HG02938 (cell line): ENCODE results near the gene CCSER1.
"Not testable (repeated sequence)": the region's sequence is repeated elsewhere in the genome, so short reads cannot be mapped to it uniquely, and the experiment has no call there.

Experiments
- ATAC-seq: cut with Tn5 transposase; IDR thresholded peaks from one replicate; pipeline ENCODE4 v1.9.1; 2021; ENCODE audit warnings: mild to moderate bottlenecking, moderate library complexity; ENCODE audit not compliant: unreplicated experiment

Gene CCSER1

DNA sequence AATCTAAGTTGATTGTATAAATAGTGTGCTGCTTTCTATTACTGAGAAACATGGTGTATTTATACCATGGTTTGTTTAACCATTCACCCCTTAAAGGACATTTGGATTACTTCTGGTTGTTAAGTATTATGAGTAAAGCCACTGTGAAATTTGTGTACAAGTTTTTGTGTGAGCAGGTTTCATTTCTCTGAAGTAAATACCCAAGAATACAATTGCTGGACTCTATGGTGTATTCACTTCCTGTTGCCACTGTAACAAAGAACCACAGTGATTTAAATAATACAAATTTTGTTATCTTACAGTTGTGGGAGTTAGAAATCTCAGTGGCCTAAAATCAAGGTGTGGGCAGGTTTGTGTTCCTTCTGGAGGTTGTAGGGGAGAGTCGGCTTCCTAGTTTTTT is 869.6 kb downstream of the CCSER1 start:
- ATAC-seq = no peak

- no peak for ATAC-seq
These were observed 888.7 kb downstream of the CCSER1 start for GRCh38 chr4:91015861-91016260.

- no peak for ATAC-seq
These were observed 892.3 kb downstream of the CCSER1 start for GRCh38 chr4:91019513-91019912.

DNA sequence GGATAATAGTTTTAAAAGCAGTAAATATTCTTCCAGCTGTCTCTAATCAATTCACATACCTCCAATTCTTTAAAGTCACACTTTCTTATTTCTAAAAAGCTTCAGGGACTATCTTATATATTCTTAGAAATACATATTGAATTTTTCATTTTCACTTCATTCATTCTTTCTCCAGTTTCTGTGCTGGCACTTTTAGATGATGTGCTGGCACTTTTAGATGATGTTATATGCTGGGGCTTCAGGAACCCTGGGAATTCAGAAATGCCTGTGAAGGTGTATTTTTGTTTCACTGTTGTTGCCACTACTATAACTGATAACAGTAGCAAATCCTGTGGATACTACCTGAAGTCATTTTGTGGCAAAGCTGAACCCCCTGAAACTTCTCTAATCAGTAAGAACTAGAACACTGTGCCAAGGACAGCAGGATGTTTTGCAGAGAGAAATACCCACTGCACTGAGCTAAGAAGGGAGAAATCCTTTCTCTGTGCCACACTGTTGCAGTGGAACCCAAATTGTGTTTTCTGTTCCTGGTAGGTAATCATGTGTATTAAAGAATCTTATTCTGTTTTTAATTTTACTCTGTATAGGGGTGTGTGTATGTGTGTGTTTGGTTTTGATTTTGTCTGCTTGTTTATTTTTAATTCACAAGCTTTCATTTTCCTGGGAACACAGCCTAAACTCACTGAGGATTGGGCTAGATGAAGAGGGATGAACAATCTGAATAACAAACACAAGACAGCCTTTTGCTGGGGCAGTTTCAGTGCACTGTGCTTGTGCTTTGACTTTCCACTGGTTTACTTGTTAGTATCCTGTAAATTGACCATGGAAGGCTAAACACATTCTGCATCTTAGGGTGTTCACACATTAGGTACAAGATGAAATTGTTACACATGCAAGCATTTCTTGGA is 898.3 kb downstream of the CCSER1 start:
- no peak for ATAC-seq

DNA sequence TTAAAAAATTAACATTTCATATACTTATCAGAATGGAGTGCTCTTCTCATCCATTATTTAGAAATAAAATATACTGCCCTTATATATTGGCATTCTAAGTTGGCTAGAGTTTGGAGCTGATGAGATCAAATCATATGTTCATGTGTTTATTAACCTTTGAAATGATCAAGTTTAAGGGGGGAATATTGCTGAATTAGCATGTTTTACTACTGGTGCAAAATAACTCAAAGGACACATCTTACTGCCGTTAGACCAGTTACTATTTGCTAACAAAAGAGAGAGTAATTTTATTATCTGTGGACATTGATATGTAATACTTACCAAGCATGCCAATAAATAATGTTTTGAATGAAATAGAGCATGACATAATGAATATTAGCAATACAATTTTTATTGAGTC is 901.0 kb downstream of the CCSER1 start:
- no peak for ATAC-seq

DNA sequence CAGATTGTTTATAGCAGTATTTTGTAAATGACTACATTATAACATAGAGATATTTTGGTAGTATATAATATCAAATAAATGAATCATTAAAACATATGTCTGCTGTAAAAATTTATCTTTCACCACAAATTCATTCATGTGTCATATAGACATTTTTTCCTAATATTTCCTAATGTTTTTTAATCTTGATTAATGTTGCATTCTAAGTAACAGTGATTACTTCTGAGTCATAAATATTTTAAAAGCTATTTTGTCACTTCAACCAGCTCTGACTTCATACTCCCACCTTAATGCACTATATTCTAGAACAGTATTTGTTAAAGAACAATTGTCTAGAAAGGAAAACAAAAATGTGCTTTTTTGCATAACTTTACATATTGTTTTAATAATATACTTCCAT is 904.6 kb downstream of the CCSER1 start:
- no peak for ATAC-seq

DNA sequence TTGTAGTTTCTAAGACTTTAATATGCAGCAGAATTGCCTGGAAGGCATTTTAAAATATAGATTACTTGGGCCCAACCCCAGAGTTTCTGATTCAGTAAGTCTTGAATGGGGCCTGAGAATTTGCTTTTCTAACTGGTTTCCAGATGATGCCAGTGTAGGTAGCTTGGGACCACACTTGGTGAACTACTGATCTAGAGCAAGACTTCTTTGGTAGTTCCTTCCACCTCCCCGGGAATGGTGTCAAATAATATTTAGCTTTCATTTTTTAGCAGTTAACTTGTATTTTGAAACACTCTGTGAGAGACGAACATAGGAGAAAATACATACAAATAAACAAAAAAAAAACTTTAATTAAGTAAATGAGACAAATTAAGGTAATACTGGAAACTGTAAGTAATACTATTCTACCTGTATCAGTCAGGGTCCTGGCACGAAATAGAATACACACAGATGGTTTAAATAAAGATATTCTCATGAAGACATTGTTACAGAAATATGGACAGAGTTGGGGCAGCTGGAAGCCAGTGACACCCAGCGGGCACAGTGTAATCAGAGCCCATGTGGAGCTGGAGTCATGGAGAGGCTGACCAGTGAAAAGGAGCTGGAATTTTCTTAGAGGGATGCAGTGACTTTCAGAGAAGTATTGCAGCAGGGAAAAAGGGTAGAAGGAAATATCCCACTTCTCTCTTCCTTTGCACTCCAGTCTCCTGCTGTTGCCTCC is 905.7 kb downstream of the CCSER1 start:
- ATAC-seq = no peak

DNA sequence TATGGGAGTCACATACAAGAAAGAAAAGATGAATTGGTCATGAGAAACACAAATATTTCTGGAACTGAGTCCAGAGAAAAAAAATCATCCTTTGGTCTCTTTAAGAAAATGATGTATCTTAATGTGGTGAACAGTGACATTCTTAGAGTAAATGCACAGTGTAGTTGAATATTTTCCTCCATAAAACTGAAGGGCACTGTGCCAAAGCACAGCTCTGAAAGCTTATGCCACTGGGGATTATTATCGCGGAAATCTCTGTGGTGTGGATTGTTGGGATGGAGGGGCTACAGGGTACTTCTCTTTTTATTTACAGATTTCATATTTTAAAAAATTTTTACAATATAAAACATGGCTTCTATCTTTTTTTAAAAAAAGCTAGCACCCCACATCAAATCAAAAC is 908.1 kb downstream of the CCSER1 start:
- no peak for ATAC-seq

- ATAC-seq = no peak
These were observed 910.8 kb downstream of the CCSER1 start for GRCh38 chr4:91037951-91038350.

DNA sequence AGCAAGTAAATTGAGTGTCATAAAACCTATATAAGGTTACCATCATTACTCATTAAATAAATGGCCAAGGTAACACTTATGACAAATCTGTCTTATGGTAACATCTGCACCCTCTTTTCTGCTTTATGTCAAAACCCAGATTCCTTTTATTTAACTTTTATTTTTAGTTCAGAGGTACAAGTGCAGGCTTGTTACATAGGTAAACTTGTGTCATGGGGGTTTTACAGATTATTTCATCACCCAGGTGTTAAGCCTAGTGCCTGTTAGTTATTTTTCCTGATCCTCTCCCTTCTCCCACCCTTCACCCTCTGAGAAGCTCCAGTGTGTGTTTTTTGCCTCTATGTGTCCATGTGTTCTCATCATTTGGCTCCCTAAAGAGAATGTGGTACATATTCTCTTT is 930.7 kb downstream of the CCSER1 start:
- no peak for ATAC-seq

GRCh38 chr4:91058345-91058744 is 931.2 kb downstream of the CCSER1 start:
- ATAC-seq = no peak

DNA sequence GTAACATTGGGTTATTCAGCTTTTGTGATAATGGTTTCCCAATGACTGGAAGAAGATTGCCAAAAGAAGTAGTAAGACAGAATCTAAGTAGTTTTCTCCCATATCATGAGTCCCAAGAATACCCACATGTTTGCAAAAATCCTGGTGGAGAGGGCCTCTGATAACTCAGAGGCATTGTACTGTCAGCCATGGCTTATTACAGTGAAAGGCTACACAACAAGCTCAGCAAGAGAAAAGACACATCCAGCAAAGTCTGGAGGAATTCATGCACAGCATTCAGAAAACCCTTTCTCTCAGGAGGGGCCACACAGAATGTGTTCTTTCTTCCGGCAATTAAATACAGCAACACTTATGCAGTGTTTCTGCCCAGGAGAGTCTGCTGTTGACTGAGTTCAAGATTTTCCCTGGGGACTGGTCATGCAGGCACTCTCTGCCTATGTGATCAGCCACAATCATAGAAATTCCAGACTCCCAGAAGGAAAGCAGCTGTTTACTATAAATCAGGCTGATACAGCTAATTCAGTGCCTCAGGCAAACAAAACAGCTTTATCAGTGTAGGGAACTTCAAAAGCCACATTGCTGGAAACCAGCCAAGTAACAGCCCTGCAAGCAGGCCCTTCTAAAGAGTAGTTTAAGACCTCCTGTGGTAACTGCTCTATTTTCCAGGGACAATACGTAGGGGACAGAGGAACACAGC is 937.1 kb downstream of the CCSER1 start:
- no peak for ATAC-seq

GRCh38 chr4:91065117-91065516 is 937.9 kb downstream of the CCSER1 start:
- no peak for ATAC-seq

DNA sequence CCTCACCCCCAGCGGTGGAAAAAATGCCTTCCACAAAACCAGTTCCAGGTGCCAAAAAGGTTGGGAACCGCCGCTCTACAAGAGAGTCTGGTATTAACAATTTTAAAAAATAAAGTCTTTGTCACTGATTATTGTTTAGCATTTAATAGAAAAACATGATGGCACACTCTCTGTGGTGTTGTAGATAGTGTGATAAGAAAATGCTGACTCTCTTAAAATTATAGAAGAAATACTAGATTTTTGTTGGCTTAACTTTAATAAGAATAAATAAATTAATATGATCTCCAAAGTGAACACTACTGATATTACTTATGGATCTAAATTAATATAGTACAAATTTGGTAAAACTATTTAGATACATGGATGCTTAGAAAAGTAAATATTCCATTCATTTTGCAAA is 943.5 kb downstream of the CCSER1 start:
- no peak for ATAC-seq

DNA sequence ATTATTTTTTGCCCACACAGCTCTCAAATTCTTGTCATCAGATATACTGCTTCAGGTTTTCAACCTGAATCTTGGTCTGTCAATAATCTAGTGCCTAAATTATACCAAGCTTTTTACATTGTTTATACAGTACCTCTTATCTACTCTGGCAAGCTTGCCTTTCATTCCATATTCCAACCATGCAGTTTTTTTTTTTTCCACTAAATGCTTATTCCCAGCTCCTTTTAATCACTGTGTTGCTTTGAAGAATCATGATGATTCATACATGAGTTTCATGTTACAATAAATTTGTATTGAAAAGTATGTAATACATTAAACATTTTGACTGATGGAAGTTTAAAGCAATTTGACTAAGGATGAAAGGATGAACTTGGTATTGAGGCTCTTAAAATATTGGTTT is 949.0 kb downstream of the CCSER1 start:
- ATAC-seq = no peak

- ATAC-seq = no peak
These were observed 958.8 kb downstream of the CCSER1 start for GRCh38 chr4:91085961-91086360.

GRCh38 chr4:91087743-91088142 is 960.5 kb downstream of the CCSER1 start:
- no peak for ATAC-seq

DNA sequence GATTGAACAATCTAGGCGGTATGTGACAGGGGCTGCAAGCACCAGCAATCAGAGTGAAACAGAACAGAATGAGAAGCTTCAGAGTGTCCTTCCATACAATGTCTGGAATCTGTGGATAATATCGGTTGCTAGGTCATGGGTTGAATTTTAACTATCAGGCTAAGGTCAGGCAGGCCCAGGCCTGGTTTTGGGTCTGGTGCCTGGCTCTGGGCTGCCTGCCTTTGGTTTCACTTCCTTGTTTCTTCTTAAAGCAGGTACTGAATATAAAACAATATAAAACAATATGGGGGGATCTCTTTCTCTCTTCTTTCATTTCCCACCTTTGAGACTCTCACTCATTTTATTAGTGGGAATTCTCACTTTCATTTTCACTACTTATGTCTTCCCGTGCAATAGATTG is 962.0 kb downstream of the CCSER1 start:
- ATAC-seq = no peak

GRCh38 chr4:91092398-91092980 is 965.3 kb downstream of the CCSER1 start:
- ATAC-seq = no peak

DNA sequence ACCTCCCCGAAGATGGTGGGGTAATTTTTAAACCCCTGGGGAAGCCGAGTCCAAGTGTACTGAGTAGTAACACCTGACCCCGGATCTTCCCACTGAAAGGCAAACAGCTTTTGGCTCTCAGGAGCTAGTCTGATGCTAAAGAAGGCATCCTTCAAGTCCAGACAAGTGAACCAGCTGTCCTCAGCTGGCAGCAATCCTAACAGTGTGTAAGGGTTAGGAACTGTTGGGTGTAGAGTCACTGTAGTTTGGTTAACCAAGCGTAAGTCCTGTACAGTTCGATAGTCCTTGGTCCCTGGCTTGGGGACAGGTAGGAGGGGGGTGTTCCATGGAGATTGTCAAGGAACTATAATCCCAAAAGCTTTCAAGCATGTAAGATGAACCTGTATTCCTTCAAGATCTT is 967.0 kb downstream of the CCSER1 start:
- ATAC-seq = not testable (repeated sequence)

GRCh38 chr4:91099666-91100065 is 972.5 kb downstream of the CCSER1 start:
- ATAC-seq = no peak
